Kidney (tissue), 14 donors: ENCODE measurements around the gene TFEC. TPM values are rescaled to one million over a fixed set of nuclear protein-coding genes. Genes with fewer than 3 reads are reported as not detected.

Source experiments
- DNase-seq, 5 donors: peaks; one replicate each; pipeline ENCODE4 v3.0.0-alpha.2; 2013 to 2020
- FAIRE-seq: peaks from 2 replicates; lab custom pipeline; 2012; peaks lifted over from hg19 to GRCh38; lab: Jason Lieb, UNC
- H3K27ac ChIP-seq, 2 donors: one replicate each; pipeline ENCODE4 v1.7.0; 2013; ENCODE audit warnings: low read depth in 2 of 2, low read length in 2 of 2, inconsistent platforms in 1 of 2
- H3K27me3 ChIP-seq: one replicate; pipeline ENCODE4 v1.7.1; 2013; ENCODE audit warnings: low read length, inconsistent platforms; ENCODE audit not compliant: control insufficient read depth, insufficient read depth
- H3K36me3 ChIP-seq, 3 donors: one replicate each; pipeline versions ENCODE4 v1.7.0 to v1.7.1; 2013; ENCODE audit warnings: low read length in 3 of 3, control low read depth in 1 of 3, inconsistent platforms in 1 of 3; ENCODE audit not compliant: insufficient read depth in 3 of 3, control insufficient read depth in 2 of 3
- H3K4me1 ChIP-seq, 3 donors: one replicate each; pipeline versions ENCODE4 v1.7.0 to v1.7.1; 2013; ENCODE audit warnings: low read length in 3 of 3, inconsistent platforms in 1 of 3, low read depth in 1 of 3; ENCODE audit not compliant: control insufficient read depth in 2 of 3, insufficient read depth in 2 of 3
- H3K4me3 ChIP-seq, 3 donors: one replicate each; pipeline versions ENCODE4 v1.7.0 to v1.8.1; 2013; ENCODE audit warnings: low read length in 3 of 3, control low read depth in 1 of 3, inconsistent platforms in 1 of 3
- H3K9ac ChIP-seq, 3 donors: one replicate each; pipeline versions ENCODE4 v1.7.0 to v1.7.1; 2013; ENCODE audit warnings: low read length in 3 of 3, control low read depth in 1 of 3, inconsistent platforms in 1 of 3
- H3K9me3 ChIP-seq, 3 donors: one replicate each; pipeline versions ENCODE4 v1.7.0 to v1.7.1; 2013; ENCODE audit warnings: low read length in 3 of 3, control low read depth in 1 of 3, inconsistent platforms in 1 of 3; ENCODE audit not compliant: control insufficient read depth in 2 of 3, insufficient read depth in 1 of 3
- CTCF ChIP-seq: IDR thresholded peaks from 3 replicates; pipeline ENCODE4 v1.5.1; 2012; ENCODE audit warnings: mild to moderate bottlenecking, moderate library complexity, borderline replicate concordance; ENCODE audit not compliant: insufficient read depth; ENCODE audit errors: extremely low read depth
- intact Hi-C: fragments of 100-400 bp; cut with DNase I; formaldehyde crosslinking; loops from one replicate; pipeline ENCODE4 v1.11.1; 2022
- polyA plus RNA-seq: library from polyadenylated mRNA; stranded (reverse); fragments of 350-450 nt; fragmentation: Illumina TruSeq; extraction: RNeasy Lipid Tissue Mini Kit (QIAGEN cat#74804); gene quantifications from one replicate; pipeline ENCODE4 v1.2.3, GENCODE V29; 2014; ENCODE audit warnings: low read depth, low replicate concordance; ENCODE audit not compliant: insufficient read depth
- total RNA-seq: library from RNA; stranded (reverse); fragmentation: NEBNext Ultra II Directional; extraction: Animal tissue kit (Norgen Biotek cat#: 25700); gene quantifications from one replicate; pipeline ENCODE4 v1.2.1, GENCODE V29; 2021
- donor health status: control.
- donor health status: control.
- donor health status: control.
- donor health status: control.
- donor health status: control.
- donor health status: DM: yes; HTN: yes; CAD: no.
- donor health status: Normal renal cell carcinoma (clear cell type).

Gene TFEC
- total and polyA plus RNA-seq, 2 donors from 2014 or later, result 10.0 to 14.4 TPM

GRCh38 chr7:115920367-115920766 lies 110.2 kb downstream of the TFEC start:
- H3K9me3 ChIP-seq, result no peaks in the 10 kb centered on the region
- FAIRE-seq (no peak), DNase-seq (no peak)
- H3K27me3 ChIP-seq, result no peaks in the 10 kb centered on the region
- H3K36me3 ChIP-seq, result no peaks in the 10 kb centered on the region
- H3K9ac ChIP-seq, result no peak overlapping the region
- H3K4me3 ChIP-seq, result no peak overlapping the region
- intact Hi-C loops, result no loop called here
- no peak for TF ChIP-seq CTCF
- no peak overlapping the region for H3K27ac ChIP-seq
- H3K4me1 ChIP-seq, result no peaks in the 10 kb centered on the region

- Histone ChIP-seq H3K27me3 (no peaks in the 10 kb centered on the region), H3K9me3 (no peaks in the 10 kb centered on the region), H3K9ac (no peak overlapping the region), H3K4me1 (no peaks in the 10 kb centered on the region), H3K36me3 (no peaks in the 10 kb centered on the region), H3K4me3 (no peak overlapping the region), H3K27ac (no peak overlapping the region)
- no peak for TF ChIP-seq CTCF
- intact Hi-C loops, result no loop called here
- FAIRE-seq, result no peak
- DNase-seq, result no peak
These were observed 115.6 kb downstream of the TFEC start for GRCh38 chr7:115914951-115915350.

- Histone ChIP-seq H3K27ac (no peak overlapping the region), H3K27me3 (no peaks in the 10 kb centered on the region), H3K9ac (no peak overlapping the region), H3K4me1 (no peaks in the 10 kb centered on the region), H3K36me3 (no peaks in the 10 kb centered on the region), H3K9me3 (no peaks in the 10 kb centered on the region), H3K4me3 (no peak overlapping the region)
- intact Hi-C loops, result no loop called here
- DNase-seq (no peak), FAIRE-seq (no peak)
- TF ChIP-seq CTCF, result no peak
These were observed 119.1 kb downstream of the TFEC start for GRCh38 chr7:115911465-115911864.

GRCh38 chr7:115910541-115911164 lies 119.9 kb downstream of the TFEC start:
- H3K27ac ChIP-seq, result no peak overlapping the region
- FAIRE-seq, result peak; percentile 84

More at GRCh38 chr7:115910541-115911164, 119.9 kb downstream of the TFEC start:
- no peaks in the 10 kb centered on the region for H3K36me3 ChIP-seq
- TF ChIP-seq CTCF, result peak; percentile 53
- no peaks in the 10 kb centered on the region for H3K9me3 ChIP-seq
- no peak overlapping the region for H3K4me3 ChIP-seq
- H3K4me1 ChIP-seq, result no peaks in the 10 kb centered on the region
- DNase-seq, result peak in 2 of 5 donors; percentile 66 to 74
- no peak overlapping the region for H3K9ac ChIP-seq
- no peaks in the 10 kb centered on the region for H3K27me3 ChIP-seq
- intact Hi-C loops, result no loop called here
